Measurements from ENCODE around the gene ZNF550. TPM values are rescaled to one million over a fixed set of nuclear protein-coding genes. Genes with fewer than 3 reads are reported as not detected.
"Not testable (repeated sequence)": the region's sequence is repeated elsewhere in the genome, so short reads cannot be mapped to it uniquely, and the experiment has no call there.

The ZNF550 gene
- polyA plus RNA-seq, 1 donor from 2014 or later = 21.9 TPM

- Histone ChIP-seq H3K27ac (ENCODE audit: low read length) (peak within 1 kb of the TSS; percentile 68), H2AFZ (ENCODE audit: low read depth, low read length) (peak within 1 kb of the TSS; percentile 56), H3K4me3 (ENCODE audit: low read length) (peak within 1 kb of the TSS; percentile 77), H3K4me2 (ENCODE audit: low read length) (peak within 1 kb of the TSS; percentile 45), H3K9ac (ENCODE audit: low read length) (peak within 1 kb of the TSS; percentile 82)
- H3K9me3 ChIP-seq (ENCODE audit: low read length); H4K20me1 ChIP-seq (ENCODE audit: insufficient read depth); H3K27me3 ChIP-seq (ENCODE audit: insufficient read depth, low read depth, low read length); H3K36me3 ChIP-seq (ENCODE audit: insufficient read depth, low read length); H3K9me2 ChIP-seq (ENCODE audit: insufficient read depth, low read length); H3K79me2 ChIP-seq (replicated peaks; ENCODE audit: insufficient read depth, low read length); H3F3A ChIP-seq (ENCODE audit: insufficient read depth, low read length, poor library complexity, severe bottlenecking): not testable (repeated sequence)
- TF ChIP-seq CTCF (IDR thresholded peaks at IDR 0.05; ENCODE audit: poor library complexity, severe bottlenecking) (peak; percentile 31), REST (IDR thresholded peaks at IDR 0.05; ENCODE audit: borderline replicate concordance) (peak; percentile 53), TAF1 (IDR thresholded peaks at IDR 0.05; ENCODE audit: low read depth) (peak; percentile 83), SMC3 (conservative IDR thresholded peaks at IDR 0.05; ENCODE audit: poor library complexity) (peak; percentile 48), MXI1 (conservative IDR thresholded peaks at IDR 0.05; ENCODE audit: poor library complexity, severe bottlenecking) (peak; percentile 76), POLR2AphosphoS5 (IDR thresholded peaks at IDR 0.05) (peak; percentile 88)
Measured at GRCh38 chr19:57487477-57488298, 72.0 kb downstream of the ZNF550 start, which contains the start of gene ZNF419. ZNF419 (plus strand) TSS chr19:57487750; CDS start chr19:57487951, 201 bp downstream.

Other genes starting within 250 kb of the ZNF550 start
- 9.3 and 14.8 TPM in 2 replicates for gene ZNF543, start 239.4 kb downstream of the ZNF550 start, polyA plus RNA-seq
- gene ZNF304, start 208.6 kb downstream of the ZNF550 start, polyA plus RNA-seq = 20.6 and 23.0 TPM in 2 replicates
- 42.6 and 60.5 TPM in 2 replicates for gene TRAPPC2B, start 196.3 kb downstream of the ZNF550 start, polyA plus RNA-seq
- gene ZNF547, start 196.3 kb downstream of the ZNF550 start, polyA plus RNA-seq = 11.6 and 13.1 TPM in 2 replicates
- 59.0 and 78.7 TPM in 2 replicates for gene ZNF548, start 170.0 kb downstream of the ZNF550 start, polyA plus RNA-seq
- 26.3 and 32.1 TPM in 2 replicates for gene ZNF17, start 148.7 kb downstream of the ZNF550 start, polyA plus RNA-seq
- 22.1 and 24.2 TPM in 2 replicates for gene ZNF749, start 124.5 kb downstream of the ZNF550 start, polyA plus RNA-seq
- 5.4 and 6.2 TPM in 2 replicates for gene VN1R1, start 102.7 kb downstream of the ZNF550 start, polyA plus RNA-seq
- 24.0 and 29.7 TPM in 2 replicates for gene ZNF772, start 82.3 kb downstream of the ZNF550 start, polyA plus RNA-seq
- 34.5 and 46.3 TPM in 2 replicates for gene ZNF419, start 72.1 kb downstream of the ZNF550 start, polyA plus RNA-seq
- gene ZNF773, start 59.9 kb downstream of the ZNF550 start, polyA plus RNA-seq = 17.2 and 23.3 TPM in 2 replicates
- gene ZNF549, start 32.5 kb downstream of the ZNF550 start, polyA plus RNA-seq = 17.9 and 24.0 TPM in 2 replicates
- gene ZNF416, start 19.0 kb upstream of the ZNF550 start, polyA plus RNA-seq = 6.3 and 6.4 TPM in 2 replicates
- gene ZIK1, start 24.3 kb upstream of the ZNF550 start, polyA plus RNA-seq = 19.4 and 25.2 TPM in 2 replicates
- gene ZNF530, start 40.0 kb upstream of the ZNF550 start, polyA plus RNA-seq = 10.2 and 11.6 TPM in 2 replicates
- gene ZNF134, start 54.4 kb upstream of the ZNF550 start, polyA plus RNA-seq = 34.1 and 40.7 TPM in 2 replicates
- gene ZNF211, start 73.3 kb upstream of the ZNF550 start, polyA plus RNA-seq = 47.6 and 53.0 TPM in 2 replicates
- gene ZSCAN4, start 109.1 kb upstream of the ZNF550 start, polyA plus RNA-seq = not detected in 2 replicates
- 9.3 and 16.1 TPM in 2 replicates for gene ZNF551, start 122.1 kb upstream of the ZNF550 start, polyA plus RNA-seq
- gene ZNF154, start 149.3 kb upstream of the ZNF550 start, polyA plus RNA-seq = 25.1 and 25.5 TPM in 2 replicates
- gene ZNF671, start 167.8 kb upstream of the ZNF550 start, polyA plus RNA-seq = 14.8 and 26.2 TPM in 2 replicates
- gene ZNF776, start 187.0 kb upstream of the ZNF550 start, polyA plus RNA-seq = 54.7 and 62.3 TPM in 2 replicates
- 22.0 and 23.7 TPM in 2 replicates for gene ZNF586, start 209.8 kb upstream of the ZNF550 start, polyA plus RNA-seq

Data from neural cell (in vitro differentiated cells).